Cerebellar nuclear complex (tissue), 1 donor: ENCODE measurements around the gene REL.
"Not testable (repeated sequence)": the region's sequence is repeated elsewhere in the genome, so short reads cannot be mapped to it uniquely, and the experiment has no call there.

Experiments
- DNase-seq, 2 experiments: peaks; one replicate each; lab custom pipeline; 2025; lab: John Stamatoyannopoulos, UW

Gene REL

DNA sequence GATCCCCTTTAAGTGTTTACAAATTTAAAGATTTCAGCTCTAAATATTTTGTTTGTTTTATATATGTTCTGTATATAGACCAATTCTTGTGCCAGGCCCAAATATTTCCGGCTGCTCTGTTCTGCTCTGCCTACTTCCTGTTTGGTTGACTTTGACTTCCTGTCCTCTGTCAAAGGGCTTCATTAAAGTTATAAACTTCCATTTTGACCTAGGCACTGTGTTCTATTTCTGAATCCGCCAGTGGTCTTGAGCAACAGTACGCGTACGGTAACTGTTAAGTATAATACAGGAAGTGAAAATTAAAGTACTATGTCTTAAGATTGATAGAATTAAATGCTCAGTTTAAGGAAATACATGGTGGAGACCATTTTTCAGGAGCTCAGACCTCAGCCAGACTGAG is 13.5 kb upstream of the REL start:
- DNase-seq = no peak

GRCh38 chr2:60868589-60869273 is 12.6 kb upstream of the REL start:
- DNase-seq = no peak

GRCh38 chr2:60872510-60872928 is 8.9 kb upstream of the REL start:
- DNase-seq = no peak

DNA sequence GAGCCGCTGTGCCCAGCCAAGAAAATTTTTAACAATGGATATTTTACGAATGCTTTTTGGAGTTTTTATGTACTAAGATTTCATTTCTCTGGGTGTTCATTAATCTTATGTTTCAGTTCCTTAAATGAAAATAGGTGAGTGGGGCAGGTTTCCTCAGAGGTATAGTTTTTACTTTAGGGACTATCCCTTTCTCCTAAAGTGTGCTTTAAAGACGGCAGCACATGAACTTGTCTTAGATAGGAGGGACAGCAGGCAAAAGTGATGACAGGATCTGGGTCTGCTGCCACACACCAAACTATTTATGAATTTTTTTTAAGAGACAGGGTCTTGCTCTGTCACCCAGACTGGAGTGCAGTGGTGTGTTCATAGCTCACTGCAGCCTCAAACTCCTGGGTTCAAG is 8.0 kb upstream of the REL start:
- DNase-seq = no peak

DNA sequence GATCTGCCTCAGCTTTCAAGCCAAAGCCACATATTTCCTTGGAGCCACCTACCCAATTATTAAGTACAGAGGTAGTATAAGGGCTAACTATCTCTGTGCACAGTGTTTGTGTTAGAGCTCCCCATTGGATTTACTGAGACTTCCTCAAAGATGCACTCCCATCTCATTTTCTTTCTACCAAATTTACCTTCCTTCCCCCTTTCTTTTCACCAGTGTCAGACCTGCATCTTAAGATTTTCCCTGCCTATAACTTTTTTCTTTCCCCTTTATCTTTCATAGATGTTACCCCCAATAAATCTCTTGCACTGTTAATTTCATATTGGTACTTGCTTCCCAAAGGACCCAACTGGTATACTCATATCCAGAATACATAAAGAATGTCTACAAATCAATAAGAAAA is 5.9 kb upstream of the REL start:
- DNase-seq = no peak

DNA sequence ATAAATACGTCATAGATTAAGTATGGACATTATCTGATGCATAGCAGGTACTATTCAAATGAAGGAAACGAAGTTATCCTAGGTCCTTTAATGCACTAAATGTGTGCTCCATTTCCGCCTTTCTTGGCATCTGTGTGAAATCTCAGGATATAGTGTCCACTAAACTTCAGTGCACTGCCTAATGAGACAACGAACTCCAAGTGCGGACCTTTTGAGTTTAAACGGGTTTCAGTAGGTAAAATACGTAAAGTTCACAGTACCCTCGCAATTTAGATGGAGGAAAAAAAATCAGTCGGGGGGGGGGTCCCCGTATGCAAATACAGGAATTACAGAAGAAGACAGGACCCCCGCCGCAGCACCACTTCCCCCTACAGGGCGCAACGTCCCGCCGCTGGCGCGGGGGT is 729 bp upstream of the REL start:
- no peak for DNase-seq

- DNase-seq = no peak
Measured at GRCh38 chr2:60882971-60883753, 1.8 kb downstream of the REL start.

GRCh38 chr2:60883896-60884295 is 2.5 kb downstream of the REL start:
- DNase-seq = no peak

GRCh38 chr2:60884800-60885199 is 3.4 kb downstream of the REL start:
- no peak for DNase-seq

DNA sequence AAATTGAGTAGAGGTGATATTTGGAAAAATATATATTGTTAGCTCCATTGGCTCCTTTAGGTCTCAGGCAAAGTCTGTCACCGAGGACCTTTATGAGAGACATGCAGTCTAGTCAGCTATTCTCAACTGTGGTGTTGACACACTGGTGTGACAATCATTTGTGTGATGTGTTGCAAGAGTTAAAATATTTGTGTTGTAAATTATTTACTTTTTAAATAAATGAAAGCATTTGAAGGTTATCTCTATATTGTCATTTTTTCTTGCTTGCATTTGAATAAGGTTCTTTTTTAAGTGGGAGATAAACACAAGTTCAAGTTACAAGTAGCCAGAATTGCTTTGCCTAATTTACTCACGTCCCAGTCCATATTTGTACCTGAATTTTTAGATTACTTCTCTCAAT is 4.3 kb downstream of the REL start:
- DNase-seq = no peak

- DNase-seq = no peak
Measured at GRCh38 chr2:60886991-60887390, 5.6 kb downstream of the REL start.

- DNase-seq = no peak
Measured at GRCh38 chr2:60888853-60889252, 7.5 kb downstream of the REL start.

DNA sequence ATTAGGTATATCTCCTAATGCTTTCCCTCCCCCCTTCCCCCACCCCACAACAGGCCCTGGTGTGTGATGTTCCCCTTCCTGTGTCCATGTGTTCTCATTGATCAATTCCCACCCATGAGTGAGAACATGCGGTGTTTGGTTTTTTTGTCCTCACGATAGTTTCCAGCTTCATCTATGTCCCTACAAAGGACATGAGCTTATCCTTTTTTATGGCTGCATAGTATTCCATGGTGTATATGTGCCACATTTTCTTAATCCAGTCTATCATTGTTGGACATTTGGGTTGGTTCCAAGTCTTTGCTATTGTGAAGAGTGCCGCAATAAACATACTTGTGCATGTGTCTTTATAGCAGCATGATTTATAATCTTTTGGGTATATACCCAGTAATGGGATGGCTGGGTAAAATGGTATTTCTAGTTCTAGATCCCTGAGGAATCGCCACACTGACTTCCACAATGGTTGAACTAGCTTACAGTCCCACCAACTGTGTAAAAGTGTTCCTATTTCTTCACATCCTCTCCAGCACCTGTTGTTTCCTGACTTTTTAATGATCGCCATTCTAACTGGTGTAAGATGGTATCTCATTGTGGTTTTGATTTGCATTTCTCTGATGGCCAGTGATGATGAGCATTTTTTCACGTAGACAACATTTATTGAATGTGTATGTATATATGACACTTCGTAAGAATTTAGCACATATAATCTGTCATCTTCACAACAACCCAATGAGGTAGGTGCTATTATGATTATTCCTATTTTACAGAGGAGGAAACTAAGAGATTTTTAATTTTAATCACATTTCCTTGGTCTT is 8.4 kb downstream of the REL start:
- not testable (repeated sequence) for DNase-seq

- DNase-seq = no peak
Measured at GRCh38 chr2:60890393-60890707, 9.0 kb downstream of the REL start.

DNA sequence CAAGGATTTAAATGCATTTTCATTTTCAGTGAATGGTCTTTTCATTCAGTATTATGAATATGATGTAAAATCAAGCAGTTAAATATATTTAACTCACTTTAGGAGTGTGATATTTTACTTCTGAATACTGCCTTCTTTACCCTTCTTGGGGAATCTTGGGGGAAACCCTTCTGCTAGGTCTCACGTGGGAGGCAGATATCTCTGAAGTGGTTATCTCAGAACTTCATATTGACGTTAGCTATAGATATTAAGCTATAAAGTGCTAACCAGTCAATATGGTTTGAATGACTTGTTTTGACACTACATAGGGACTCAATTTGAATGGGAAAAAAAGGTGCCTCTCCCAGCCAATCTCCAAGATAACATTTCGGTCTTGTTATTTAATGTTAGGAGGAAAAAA is 9.8 kb downstream of the REL start:
- no peak for DNase-seq

DNA sequence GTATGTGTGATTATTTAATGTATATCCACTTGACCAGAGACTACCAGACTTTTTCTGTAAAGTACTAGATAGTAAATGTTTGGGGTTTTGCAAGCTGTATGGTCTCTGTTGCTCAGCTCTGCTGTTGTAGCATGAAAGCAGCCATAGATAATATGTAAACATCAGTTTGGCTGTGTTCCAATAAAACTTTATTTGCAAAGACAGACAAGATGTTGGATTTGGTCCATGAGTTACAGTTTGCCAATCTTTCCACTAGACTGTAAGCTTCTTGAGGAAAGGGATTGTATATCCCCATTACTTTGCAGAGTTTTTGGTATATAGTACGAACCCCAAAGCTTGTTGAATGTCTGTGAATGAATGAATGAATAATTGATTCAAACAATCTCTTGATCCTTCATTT is 17.2 kb downstream of the REL start:
- DNase-seq = no peak

DNA sequence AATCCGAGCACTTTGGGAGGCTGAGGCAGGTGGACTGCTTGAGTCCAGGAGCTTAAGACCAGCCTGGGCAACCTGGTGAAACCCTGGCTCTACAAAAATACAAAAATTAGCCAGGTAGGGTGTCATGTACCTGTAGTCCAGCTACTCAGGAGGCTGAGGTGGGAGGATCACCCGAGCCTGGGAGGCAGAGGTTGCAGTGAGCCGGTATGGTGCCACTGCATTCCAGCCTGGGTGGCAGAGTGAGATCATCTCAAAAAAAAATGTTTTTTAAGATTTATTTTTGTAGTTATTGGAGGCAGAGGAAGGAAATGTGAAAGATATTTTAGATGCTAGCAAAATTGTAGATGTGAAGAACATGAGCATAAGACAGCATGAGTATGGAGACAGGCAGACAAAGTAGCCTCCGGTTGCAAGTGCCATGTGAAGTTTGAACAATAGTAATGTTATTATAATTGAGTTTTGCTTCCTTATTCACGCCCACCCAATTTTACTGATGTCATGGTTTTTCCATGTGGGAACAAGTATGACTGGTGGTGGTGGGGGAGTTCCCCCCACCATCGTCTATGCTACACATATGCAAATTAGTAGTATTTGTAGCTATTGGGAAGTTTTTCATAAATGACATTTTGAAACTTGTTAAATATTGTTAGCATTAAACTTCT is 18.0 kb downstream of the REL start:
- DNase-seq = no peak

DNA sequence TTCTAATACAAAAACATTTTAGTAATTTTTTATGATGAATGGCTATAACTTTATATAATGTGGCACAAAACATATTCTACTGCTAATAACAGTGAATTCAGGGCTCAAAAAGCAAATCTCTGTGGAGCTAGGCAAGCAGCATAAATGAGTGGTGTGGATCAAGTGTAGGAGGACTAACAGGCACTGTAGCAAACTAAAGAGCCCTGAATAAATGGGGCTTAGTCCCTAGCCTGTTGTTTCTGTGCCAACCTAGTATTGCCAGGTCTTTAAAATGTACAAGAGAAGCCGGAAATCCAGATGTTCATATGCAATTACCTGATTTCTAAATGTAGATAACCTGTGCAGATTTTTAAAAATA is 18.5 kb downstream of the REL start:
- DNase-seq = no peak

DNA sequence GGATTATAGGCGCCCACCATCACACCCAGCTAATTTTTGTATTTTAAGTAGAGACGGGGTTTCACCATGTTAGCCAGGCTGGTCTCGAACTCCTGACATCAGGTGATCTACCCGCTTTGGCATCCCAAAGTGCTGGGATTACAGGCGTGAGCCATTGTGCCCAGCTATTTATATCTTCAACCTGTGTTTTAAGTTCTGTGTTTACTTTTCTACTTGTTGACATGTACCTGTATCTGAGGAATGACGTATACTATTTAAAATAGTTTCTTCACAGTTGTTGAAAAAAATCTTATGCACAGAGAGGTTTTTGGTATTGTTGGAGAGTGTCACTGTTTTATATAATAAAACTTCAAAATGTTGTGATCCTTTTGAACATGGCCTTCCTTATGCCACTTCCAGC is 19.9 kb downstream of the REL start:
- not testable (repeated sequence) for DNase-seq

DNA sequence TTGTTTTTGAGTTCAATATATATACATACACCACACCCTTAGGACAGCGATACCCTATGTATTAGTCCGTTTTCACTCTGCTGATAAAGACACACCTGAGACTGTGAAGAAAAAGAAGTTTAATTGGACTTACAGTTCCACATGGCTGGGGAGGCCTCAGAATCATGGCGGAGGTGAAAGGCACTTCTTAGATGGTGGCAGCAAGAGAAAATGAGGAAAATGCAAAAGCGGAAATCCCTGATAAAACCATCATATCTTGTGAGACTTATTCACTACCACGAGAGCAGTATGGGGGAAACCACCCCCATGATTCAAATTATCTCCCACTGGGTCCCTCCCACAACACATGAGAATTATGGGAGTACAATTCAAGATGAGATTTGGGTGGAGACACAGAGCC is 24.5 kb downstream of the REL start:
- DNase-seq = not testable (repeated sequence)

DNA sequence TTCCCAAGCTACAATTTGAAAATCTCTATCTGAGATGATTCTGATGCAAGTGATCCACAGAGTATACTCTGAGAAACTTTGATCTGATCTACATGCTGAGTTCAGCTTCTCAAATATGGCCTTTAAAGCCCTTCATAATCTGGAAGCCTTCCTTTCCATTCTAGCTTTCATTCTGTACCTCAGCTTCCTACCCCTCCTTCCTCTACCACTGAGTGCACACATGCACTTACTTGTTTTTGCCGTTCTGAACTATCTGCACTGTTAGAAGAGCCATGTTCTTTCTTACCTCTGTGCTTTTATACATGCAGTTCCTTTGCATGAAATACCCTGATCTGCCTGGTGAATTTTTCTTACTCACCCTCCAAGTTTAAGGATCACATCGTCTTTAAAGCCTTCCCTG is 25.0 kb downstream of the REL start:
- DNase-seq = no peak

DNA sequence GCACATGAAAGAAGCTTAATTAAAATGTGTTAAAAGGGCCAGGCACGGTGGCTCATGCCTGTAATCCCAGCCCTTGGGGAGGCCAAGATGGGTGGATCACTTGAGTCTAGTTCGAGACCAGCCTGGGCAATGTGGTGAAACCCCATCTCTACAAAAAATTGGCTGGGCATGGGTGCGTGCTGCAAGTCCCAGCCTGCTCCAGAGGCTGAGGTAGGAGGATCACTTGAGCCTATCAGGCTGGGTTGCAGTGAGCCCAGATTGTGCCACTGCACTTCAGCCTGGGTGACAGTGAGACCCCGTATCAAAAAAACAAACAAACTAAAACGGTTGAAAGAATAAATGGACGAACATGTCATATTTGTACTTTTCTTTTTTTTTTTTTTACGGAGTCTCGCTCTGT is 26.0 kb downstream of the REL start:
- DNase-seq = no peak
